GM19397 (cell line): ENCODE measurements around the gene SIX5.

Source experiments
- ATAC-seq: cut with Tn5 transposase; IDR thresholded peaks from one replicate; pipeline ENCODE4 v1.9.1; 2021; ENCODE audit warnings: mild to moderate bottlenecking, moderate library complexity; ENCODE audit not compliant: unreplicated experiment

Gene SIX5

GRCh38 chr19:45793178-45793564 is 24.1 kb upstream of the SIX5 start:
- ATAC-seq: no peak

GRCh38 chr19:45792470-45793177 is 23.6 kb upstream of the SIX5 start, which contains the start of gene DMWD:
Gene DMWD (minus strand): TSS chr19:45792845. CDS start chr19:45792756, 89 bp downstream.
- peak; percentile 91 for ATAC-seq

GRCh38 chr19:45791744-45792469 is 22.9 kb upstream of the SIX5 start:
- ATAC-seq: no peak

GRCh38 chr19:45790942-45791341 is 21.9 kb upstream of the SIX5 start:
- no peak for ATAC-seq

GRCh38 chr19:45789035-45789786 is 20.2 kb upstream of the SIX5 start:
- ATAC-seq: no peak

GRCh38 chr19:45786533-45786894 is 17.5 kb upstream of the SIX5 start:
- ATAC-seq: no peak

GRCh38 chr19:45785781-45786532 is 16.9 kb upstream of the SIX5 start:
- no peak for ATAC-seq

GRCh38 chr19:45785097-45785496 is 16.0 kb upstream of the SIX5 start:
- ATAC-seq: no peak

GRCh38 chr19:45784096-45784495 is 15.0 kb upstream of the SIX5 start:
- ATAC-seq: no peak

GRCh38 chr19:45782820-45783785 is 14.1 kb upstream of the SIX5 start:
- no peak for ATAC-seq

GRCh38 chr19:45782162-45782691 is 13.2 kb upstream of the SIX5 start, which contains the start of gene DMPK:
Gene DMPK (minus strand): TSS chr19:45782490. CDS start chr19:45782352, 138 bp downstream.
- ATAC-seq: no peak

GRCh38 chr19:45781214-45782161 is 12.4 kb upstream of the SIX5 start:
- no peak for ATAC-seq

- ATAC-seq: no peak
Measured at GRCh38 chr19:45780448-45781213, 11.6 kb upstream of the SIX5 start.

GRCh38 chr19:45780146-45780447 is 11.0 kb upstream of the SIX5 start:
- ATAC-seq: no peak

GRCh38 chr19:45779231-45780145 is 10.4 kb upstream of the SIX5 start:
- peak; percentile 67 for ATAC-seq

- ATAC-seq: no peak
Measured at GRCh38 chr19:45778010-45778661, 9.1 kb upstream of the SIX5 start.
